ENCODE measurements around the gene PDIA2. TPM values are rescaled to one million over a fixed set of nuclear protein-coding genes. Genes with fewer than 3 reads are reported as not detected.
"Not testable (repeated sequence)": the region's sequence is repeated elsewhere in the genome, so short reads cannot be mapped to it uniquely, and the experiment has no call there.

Gene PDIA2
- total RNA-seq, 1 experiment from 2014 or later: 0.74 TPM

- in situ Hi-C loops (cut with HindIII; ENCODE audit: low pct_unique_long_range_greater_than_20kb, low sequenced_read_pairs): no loop called here
- no peak for DNase-seq (ENCODE audit: low read depth)
These were observed 20.7 kb upstream of the PDIA2 start for GRCh38 chr16:262121-262745.

- in situ Hi-C loops (cut with HindIII; ENCODE audit: low pct_unique_long_range_greater_than_20kb, low sequenced_read_pairs): no loop called here
- no peak for DNase-seq (ENCODE audit: low read depth)
These were observed 19.7 kb upstream of the PDIA2 start for GRCh38 chr16:263182-263774.

- DNase-seq (ENCODE audit: low read depth): no peak
- in situ Hi-C loops (cut with HindIII; ENCODE audit: low pct_unique_long_range_greater_than_20kb, low sequenced_read_pairs): no loop called here
These were observed 19.0 kb upstream of the PDIA2 start for GRCh38 chr16:263944-264343.

- DNase-seq (ENCODE audit: low read depth): no peak
- in situ Hi-C loops (cut with HindIII; ENCODE audit: low pct_unique_long_range_greater_than_20kb, low sequenced_read_pairs): no loop called here
These were observed 18.5 kb upstream of the PDIA2 start for GRCh38 chr16:264440-264951.

- in situ Hi-C loops (cut with HindIII; ENCODE audit: low pct_unique_long_range_greater_than_20kb, low sequenced_read_pairs): no loop called here
- no peak for DNase-seq (ENCODE audit: low read depth)
These were observed 17.9 kb upstream of the PDIA2 start for GRCh38 chr16:265002-265529.

- in situ Hi-C loops (cut with HindIII; ENCODE audit: low pct_unique_long_range_greater_than_20kb, low sequenced_read_pairs): no loop called here
- no peak for DNase-seq (ENCODE audit: low read depth)
These were observed 17.3 kb upstream of the PDIA2 start for GRCh38 chr16:265711-266110.

GRCh38 chr16:266258-267164, 16.5 kb upstream of the PDIA2 start:
- in situ Hi-C loops (cut with HindIII; ENCODE audit: low pct_unique_long_range_greater_than_20kb, low sequenced_read_pairs): no loop called here
- no peak for DNase-seq (ENCODE audit: low read depth)

GRCh38 chr16:267562-267961, 15.4 kb upstream of the PDIA2 start:
- DNase-seq (ENCODE audit: low read depth); in situ Hi-C loops (cut with HindIII; ENCODE audit: low pct_unique_long_range_greater_than_20kb, low sequenced_read_pairs): not testable (repeated sequence)

GRCh38 chr16:268141-269053, 14.6 kb upstream of the PDIA2 start:
- in situ Hi-C loops (cut with HindIII; ENCODE audit: low pct_unique_long_range_greater_than_20kb, low sequenced_read_pairs): no loop called here

GRCh38 chr16:269061-269796, 13.7 kb upstream of the PDIA2 start:
- DNase-seq (ENCODE audit: low read depth): no peak
- in situ Hi-C loops (cut with HindIII; ENCODE audit: low pct_unique_long_range_greater_than_20kb, low sequenced_read_pairs): no loop called here

More at GRCh38 chr16:268141-269053, 14.6 kb upstream of the PDIA2 start:
- no peak for DNase-seq (ENCODE audit: low read depth)

- DNase-seq (ENCODE audit: low read depth): no peak
- in situ Hi-C loops (cut with HindIII; ENCODE audit: low pct_unique_long_range_greater_than_20kb, low sequenced_read_pairs): no loop called here
These were observed 12.3 kb upstream of the PDIA2 start for GRCh38 chr16:270381-271255.

- in situ Hi-C loops (cut with HindIII; ENCODE audit: low pct_unique_long_range_greater_than_20kb, low sequenced_read_pairs): no loop called here
- DNase-seq (ENCODE audit: low read depth): no peak
These were observed 10.1 kb upstream of the PDIA2 start for GRCh38 chr16:272633-273546.

GRCh38 chr16:273547-274421, 9.2 kb upstream of the PDIA2 start:
- DNase-seq (ENCODE audit: low read depth): peak; percentile 49
- in situ Hi-C loops (cut with HindIII; ENCODE audit: low pct_unique_long_range_greater_than_20kb, low sequenced_read_pairs): no loop called here

- in situ Hi-C loops (cut with HindIII; ENCODE audit: low pct_unique_long_range_greater_than_20kb, low sequenced_read_pairs): no loop called here
These were observed 7.8 kb upstream of the PDIA2 start for GRCh38 chr16:275041-275641.

More at GRCh38 chr16:275041-275641, 7.8 kb upstream of the PDIA2 start:
- no peak for DNase-seq (ENCODE audit: low read depth)

Measured in Caki2 (cell line).